HL-60 (cell line): Measurements from ENCODE around the gene UBE4B.

ENCODE experiments used
- DNase-seq, 2 experiments: peaks; one replicate each; pipeline ENCODE4 v3.0.0-alpha.2; 2010 to 2020; ENCODE audit warnings: low read depth in 1 of 2, low spot score in 1 of 2
- H3K27ac ChIP-seq: fragments of 250-450 bp; sonication (Bioruptor Pico); replicated peaks from 2 replicates; pipeline ENCODE4 v1.5.1; 2020; ENCODE audit warnings: mild to moderate bottlenecking, moderate library complexity
- H3K27me3 ChIP-seq: fragments of 250-450 bp; sonication (Bioruptor Pico); 2 replicates; pipeline ENCODE4 v1.5.1; 2021; ENCODE audit warnings: mild to moderate bottlenecking, moderate library complexity; ENCODE audit not compliant: insufficient read depth, poor library complexity, severe bottlenecking
- H3K4me3 ChIP-seq: replicated peaks from 2 replicates; pipeline ENCODE4 v1.5.1; 2011; ENCODE audit warnings: mild to moderate bottlenecking, control low read depth, low read length; ENCODE audit not compliant: insufficient read depth
- GABPA ChIP-seq: IDR thresholded peaks from 2 replicates; pipeline ENCODE4 v1.6.1; 2012; ENCODE audit warnings: low read depth
- POLR2AphosphoS5 ChIP-seq: IDR thresholded peaks from 2 replicates; pipeline ENCODE4 v1.6.1; 2012; ENCODE audit warnings: low read depth
- SPI1 ChIP-seq: IDR thresholded peaks from 2 replicates; pipeline ENCODE4 v1.6.1; 2012; ENCODE audit warnings: low read depth, mild to moderate bottlenecking, borderline replicate concordance
- TF ChIP-seq, protein P1 (sequence below): IDR thresholded peaks from one replicate; pipeline ENCODE4 v1.5.1; 2011; ENCODE audit warnings: low read length, control low read depth, inconsistent platforms; ENCODE audit not compliant: insufficient read depth
- TF ChIP-seq, protein P2 (sequence below): IDR thresholded peaks from 2 replicates; pipeline ENCODE4 v1.6.1; 2012; ENCODE audit warnings: low read depth; ENCODE audit not compliant: insufficient replicate concordance

UBE4B gene

DNA sequence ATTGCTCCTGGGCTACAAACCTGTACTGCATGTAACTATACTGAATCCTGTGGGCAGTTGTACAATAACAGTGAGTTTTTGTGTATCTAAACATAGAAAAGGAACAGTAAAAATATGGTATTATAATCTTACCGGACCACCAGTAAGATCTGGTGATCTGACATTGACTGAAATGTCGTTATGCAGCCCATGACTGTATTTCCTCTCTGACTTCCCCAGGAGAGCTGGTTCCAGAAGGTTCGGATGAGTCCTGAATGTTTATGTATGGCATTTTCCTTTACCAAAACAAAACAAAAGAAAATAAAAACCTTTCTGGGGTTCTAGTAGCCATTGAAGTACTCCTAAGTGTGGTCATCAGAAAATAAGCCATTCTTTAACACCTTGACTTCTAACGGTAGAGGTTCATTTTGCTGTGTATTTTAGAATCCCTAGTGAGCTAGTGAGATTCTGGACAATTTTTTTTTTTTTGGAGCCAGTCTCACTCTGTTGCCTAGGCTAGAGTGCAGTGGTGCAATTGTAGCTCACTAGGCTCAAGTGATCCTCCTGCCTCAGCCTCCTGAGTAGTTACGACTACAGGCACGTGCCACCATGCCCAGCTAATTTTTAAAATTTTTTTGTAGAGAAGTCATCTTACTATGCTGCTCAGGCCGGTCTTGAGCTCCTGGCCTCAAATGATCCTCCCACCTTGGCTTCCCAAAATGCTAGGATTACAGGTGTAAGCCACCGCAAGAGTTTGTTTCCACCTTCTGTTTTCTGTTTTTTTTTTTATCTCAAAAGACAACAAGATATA lies 27.7 kb downstream of the UBE4B start:
- H3K27me3 ChIP-seq, result no peaks in the 10 kb centered on the region
- TF ChIP-seq SPI1 (no peak), GABPA (no peak), POLR2AphosphoS5 (no peak)
- TF ChIP-seq, protein P1, sequence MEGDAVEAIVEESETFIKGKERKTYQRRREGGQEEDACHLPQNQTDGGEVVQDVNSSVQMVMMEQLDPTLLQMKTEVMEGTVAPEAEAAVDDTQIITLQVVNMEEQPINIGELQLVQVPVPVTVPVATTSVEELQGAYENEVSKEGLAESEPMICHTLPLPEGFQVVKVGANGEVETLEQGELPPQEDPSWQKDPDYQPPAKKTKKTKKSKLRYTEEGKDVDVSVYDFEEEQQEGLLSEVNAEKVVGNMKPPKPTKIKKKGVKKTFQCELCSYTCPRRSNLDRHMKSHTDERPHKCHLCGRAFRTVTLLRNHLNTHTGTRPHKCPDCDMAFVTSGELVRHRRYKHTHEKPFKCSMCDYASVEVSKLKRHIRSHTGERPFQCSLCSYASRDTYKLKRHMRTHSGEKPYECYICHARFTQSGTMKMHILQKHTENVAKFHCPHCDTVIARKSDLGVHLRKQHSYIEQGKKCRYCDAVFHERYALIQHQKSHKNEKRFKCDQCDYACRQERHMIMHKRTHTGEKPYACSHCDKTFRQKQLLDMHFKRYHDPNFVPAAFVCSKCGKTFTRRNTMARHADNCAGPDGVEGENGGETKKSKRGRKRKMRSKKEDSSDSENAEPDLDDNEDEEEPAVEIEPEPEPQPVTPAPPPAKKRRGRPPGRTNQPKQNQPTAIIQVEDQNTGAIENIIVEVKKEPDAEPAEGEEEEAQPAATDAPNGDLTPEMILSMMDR, result no peak
- TF ChIP-seq, protein P2, sequence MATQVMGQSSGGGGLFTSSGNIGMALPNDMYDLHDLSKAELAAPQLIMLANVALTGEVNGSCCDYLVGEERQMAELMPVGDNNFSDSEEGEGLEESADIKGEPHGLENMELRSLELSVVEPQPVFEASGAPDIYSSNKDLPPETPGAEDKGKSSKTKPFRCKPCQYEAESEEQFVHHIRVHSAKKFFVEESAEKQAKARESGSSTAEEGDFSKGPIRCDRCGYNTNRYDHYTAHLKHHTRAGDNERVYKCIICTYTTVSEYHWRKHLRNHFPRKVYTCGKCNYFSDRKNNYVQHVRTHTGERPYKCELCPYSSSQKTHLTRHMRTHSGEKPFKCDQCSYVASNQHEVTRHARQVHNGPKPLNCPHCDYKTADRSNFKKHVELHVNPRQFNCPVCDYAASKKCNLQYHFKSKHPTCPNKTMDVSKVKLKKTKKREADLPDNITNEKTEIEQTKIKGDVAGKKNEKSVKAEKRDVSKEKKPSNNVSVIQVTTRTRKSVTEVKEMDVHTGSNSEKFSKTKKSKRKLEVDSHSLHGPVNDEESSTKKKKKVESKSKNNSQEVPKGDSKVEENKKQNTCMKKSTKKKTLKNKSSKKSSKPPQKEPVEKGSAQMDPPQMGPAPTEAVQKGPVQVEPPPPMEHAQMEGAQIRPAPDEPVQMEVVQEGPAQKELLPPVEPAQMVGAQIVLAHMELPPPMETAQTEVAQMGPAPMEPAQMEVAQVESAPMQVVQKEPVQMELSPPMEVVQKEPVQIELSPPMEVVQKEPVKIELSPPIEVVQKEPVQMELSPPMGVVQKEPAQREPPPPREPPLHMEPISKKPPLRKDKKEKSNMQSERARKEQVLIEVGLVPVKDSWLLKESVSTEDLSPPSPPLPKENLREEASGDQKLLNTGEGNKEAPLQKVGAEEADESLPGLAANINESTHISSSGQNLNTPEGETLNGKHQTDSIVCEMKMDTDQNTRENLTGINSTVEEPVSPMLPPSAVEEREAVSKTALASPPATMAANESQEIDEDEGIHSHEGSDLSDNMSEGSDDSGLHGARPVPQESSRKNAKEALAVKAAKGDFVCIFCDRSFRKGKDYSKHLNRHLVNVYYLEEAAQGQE, result no peak
- no peak for DNase-seq

GRCh38 chr1:10061276-10061675 lies 28.5 kb downstream of the UBE4B start:
- TF ChIP-seq, protein P1, result no peak
- no peak for DNase-seq
- Histone ChIP-seq H3K4me3 (no peak overlapping the region), H3K27ac (no peak overlapping the region), H3K27me3 (no peaks in the 10 kb centered on the region)

More for the DNA sequence above, 27.7 kb downstream of the UBE4B start:
- Histone ChIP-seq H3K27ac (no peak overlapping the region), H3K4me3 (no peak overlapping the region)

DNA sequence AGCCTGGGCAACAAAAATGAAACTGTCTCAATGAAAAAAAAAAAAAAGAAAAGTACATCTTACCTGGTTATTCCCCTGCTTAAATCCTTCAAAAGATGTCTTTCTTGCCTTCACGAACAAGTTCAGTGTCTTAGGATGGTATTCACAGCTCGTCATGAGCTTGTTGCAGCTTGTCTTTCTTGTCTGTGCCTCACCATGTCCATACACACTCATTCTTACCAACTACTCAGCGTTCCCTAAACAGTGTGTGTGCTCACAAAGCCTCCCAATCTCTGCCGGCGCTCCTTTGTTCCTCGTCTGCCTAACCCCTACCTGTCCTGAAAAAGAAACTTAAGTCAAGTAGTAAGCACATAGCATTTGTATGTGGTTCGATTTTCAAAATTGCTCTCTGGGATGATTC lies 31.1 kb downstream of the UBE4B start:
- Histone ChIP-seq H3K27ac (no peak overlapping the region), H3K4me3 (no peak overlapping the region), H3K27me3 (no peaks in the 10 kb centered on the region)
- DNase-seq, result no peak
- TF ChIP-seq SPI1 (no peak), POLR2AphosphoS5 (no peak), GABPA (no peak)
- TF ChIP-seq, protein P2, result no peak
- TF ChIP-seq, protein P1, result no peak
